HFFc6 (cell line): ENCODE measurements around the gene CNPY1. TPM values are rescaled to one million over a fixed set of nuclear protein-coding genes. Genes with fewer than 3 reads are reported as not detected.

Experiments used
- DNase-seq: peaks from one replicate; pipeline ENCODE4 v3.0.0-alpha.2; 2018
- H3K27ac Mint-ChIP-seq: 2 replicates; pipeline ENCODE4 v1.8.0; 2020; ENCODE audit warnings: mild to moderate bottlenecking, mixed read lengths
- H3K27me3 Mint-ChIP-seq: 2 replicates; pipeline ENCODE4 v1.8.0; 2021; ENCODE audit warnings: mild to moderate bottlenecking, moderate library complexity, mixed read lengths; ENCODE audit not compliant: insufficient read depth
- H3K36me3 Mint-ChIP-seq: 2 replicates; pipeline ENCODE4 v1.8.0; 2021; ENCODE audit warnings: low read depth, mixed read lengths
- H3K4me1 Mint-ChIP-seq: 2 replicates; pipeline ENCODE4 v1.8.0; 2020; ENCODE audit warnings: low read depth, mixed read lengths
- H3K4me3 Mint-ChIP-seq: 2 replicates; pipeline ENCODE4 v1.8.0; 2020; ENCODE audit warnings: mild to moderate bottlenecking, moderate library complexity, mixed read lengths
- H3K9me3 Mint-ChIP-seq: 2 replicates; pipeline ENCODE4 v1.8.0; 2020; ENCODE audit warnings: mild to moderate bottlenecking, mixed read lengths
- CTCF ChIP-seq: fragments of 200-600 bp; sonication (generic); IDR thresholded peaks from 2 replicates; pipeline ENCODE4 v1.5.0; 2021; ENCODE audit warnings: antibody characterized with exemption, mild to moderate bottlenecking
- total RNA-seq, 6 experiments: library from RNA; stranded (reverse); fragmentation: NEBNext Ultra II Directional; extraction: Animal tissue kit (Norgen Biotek cat#: 25700); gene quantifications; 2 replicates in 1 of 6; 3 replicates in 5 of 6; pipeline ENCODE4 v1.2.3, GENCODE V29; 2021

Gene CNPY1
- total RNA-seq, 6 experiments from 2014 or later, result not detected

GRCh38 chr7:155550916-155551315 lies 4.6 kb upstream of the CNPY1 start:
- no peak for DNase-seq
- H3K27me3 Mint-ChIP-seq, result peaks cover 36% of the 10 kb centered on the region

GRCh38 chr7:155549226-155549625 lies 2.9 kb upstream of the CNPY1 start:
- no peak for DNase-seq
- TF ChIP-seq CTCF, result no peak
- Mint-ChIP-seq H3K9me3 (no peaks in the 10 kb centered on the region), H3K4me1 (no peaks in the 10 kb centered on the region), H3K4me3 (no peak overlapping the region), H3K36me3 (no peaks in the 10 kb centered on the region), H3K27me3 (peaks cover 38% of the 10 kb centered on the region), H3K27ac (no peak overlapping the region)

More at GRCh38 chr7:155550916-155551315, 4.6 kb upstream of the CNPY1 start:
- H3K4me3 Mint-ChIP-seq, result no peak overlapping the region
- no peaks in the 10 kb centered on the region for H3K9me3 Mint-ChIP-seq
- no peaks in the 10 kb centered on the region for H3K4me1 Mint-ChIP-seq
- no peak for TF ChIP-seq CTCF
- no peak overlapping the region for H3K27ac Mint-ChIP-seq
- H3K36me3 Mint-ChIP-seq, result no peaks in the 10 kb centered on the region

- no peak overlapping the region for H3K27ac Mint-ChIP-seq
- no peak for TF ChIP-seq CTCF
- no peak for DNase-seq
- no peak overlapping the region for H3K4me3 Mint-ChIP-seq
- H3K36me3 Mint-ChIP-seq, result no peaks in the 10 kb centered on the region
- H3K9me3 Mint-ChIP-seq, result no peaks in the 10 kb centered on the region
- H3K4me1 Mint-ChIP-seq, result 0 out of 2 replicates have a peak, but pooled peaks cover 4% of the 10 kb centered on the region
- H3K27me3 Mint-ChIP-seq, result peaks cover 39% of the 10 kb centered on the region
Observed at GRCh38 chr7:155547161-155547791, 917 bp upstream of the CNPY1 start.

- H3K9me3 Mint-ChIP-seq, result no peaks in the 10 kb centered on the region
- TF ChIP-seq CTCF, result peak; percentile 50
- DNase-seq, result no peak
- H3K27ac Mint-ChIP-seq, result no peak overlapping the region
- H3K4me1 Mint-ChIP-seq, result 0 out of 2 replicates have a peak, but pooled peaks cover 4% of the 10 kb centered on the region
- no peak overlapping the region for H3K4me3 Mint-ChIP-seq
- peaks cover 37% of the 10 kb centered on the region for H3K27me3 Mint-ChIP-seq
- no peaks in the 10 kb centered on the region for H3K36me3 Mint-ChIP-seq
Observed at GRCh38 chr7:155545348-155545747, 1.0 kb downstream of the CNPY1 start.

- Mint-ChIP-seq H3K4me1 (0 out of 2 replicates have a peak, but pooled peaks cover 4% of the 10 kb centered on the region), H3K4me3 (no peak overlapping the region), H3K27ac (no peak overlapping the region), H3K27me3 (peaks cover 37% of the 10 kb centered on the region), H3K36me3 (no peaks in the 10 kb centered on the region), H3K9me3 (no peaks in the 10 kb centered on the region)
- no peak for DNase-seq
- no peak for TF ChIP-seq CTCF
Observed at GRCh38 chr7:155544485-155544884, 1.9 kb downstream of the CNPY1 start.
